Colonic mucosa (tissue), 4 donors: ENCODE measurements around the gene FAM72C. TPM values are rescaled to one million over a fixed set of nuclear protein-coding genes. Genes with fewer than 3 reads are reported as not detected.
A peak's percentile ranks its signal among the peaks of the same experiment; 100 is the strongest.
"Not testable (repeated sequence)": the region's sequence is repeated elsewhere in the genome, so short reads cannot be mapped to it uniquely, and the experiment has no call there.

Experiments used
- DNase-seq: peaks from one replicate; pipeline ENCODE4 v3.0.0-alpha.2; 2020
- H3K27ac ChIP-seq: fragments of 200-600 bp; one replicate; pipeline ENCODE4 v1.8.0; 2021
- H3K27me3 ChIP-seq: fragments of 200-600 bp; one replicate; pipeline ENCODE4 v1.8.0; 2021
- H3K36me3 ChIP-seq: fragments of 200-600 bp; one replicate; pipeline ENCODE4 v1.8.0; 2021
- H3K4me1 ChIP-seq: fragments of 200-600 bp; one replicate; pipeline ENCODE4 v1.8.0; 2021; ENCODE audit warnings: mild to moderate bottlenecking
- H3K4me3 ChIP-seq: fragments of 200-600 bp; one replicate; pipeline ENCODE4 v1.8.0; 2021
- H3K9ac ChIP-seq, 2 donors: one replicate each; pipeline ENCODE4 v1.7.0; 2013; ENCODE audit warnings: control low read depth in 2 of 2, low read depth in 2 of 2, low read length in 2 of 2
- H3K9me3 ChIP-seq: fragments of 200-600 bp; one replicate; pipeline ENCODE4 v1.8.0; 2021
- intact Hi-C: fragments of 100-400 bp; cut with DNase I; formaldehyde crosslinking; loops from one replicate; pipeline ENCODE4 v1.14.1; 2022
- total RNA-seq, 2 donors: library from RNA; stranded (reverse); fragmentation: NEBNext Ultra II Directional in 1 of 2; extraction: Animal tissue kit (Norgen Biotek cat#: 25700) in 1 of 2; gene quantifications; one replicate each; pipeline ENCODE4 v1.2.1, GENCODE V29; 2021
- donor health status: healthy.
- donor health status: DM: no; HTN: no; CAD: no.
- donor health status: DM: no; HTN: no; CAD: no.

Gene FAM72C
- total RNA-seq, 2 donors from 2014 or later: 0.37 to 2.8 TPM

- H3K27ac ChIP-seq, intact Hi-C loops, H3K9ac ChIP-seq, H3K27me3 ChIP-seq, H3K4me1 ChIP-seq, H3K36me3 ChIP-seq, DNase-seq, H3K4me3 ChIP-seq, H3K9me3 ChIP-seq: not testable (repeated sequence)
Observed at GRCh38 chr1:143955930-143956329, 15.9 kb downstream of the FAM72C start.

GRCh38 chr1:143952913-143953312, 18.9 kb downstream of the FAM72C start:
- H3K9ac ChIP-seq, H3K4me3 ChIP-seq, intact Hi-C loops, H3K9me3 ChIP-seq, H3K36me3 ChIP-seq, H3K27ac ChIP-seq, H3K4me1 ChIP-seq, DNase-seq, H3K27me3 ChIP-seq: not testable (repeated sequence)

- H3K4me3 ChIP-seq, H3K27me3 ChIP-seq, intact Hi-C loops: not testable (repeated sequence)
Observed at GRCh38 chr1:143951485-143952391, 20.0 kb downstream of the FAM72C start.

DNA sequence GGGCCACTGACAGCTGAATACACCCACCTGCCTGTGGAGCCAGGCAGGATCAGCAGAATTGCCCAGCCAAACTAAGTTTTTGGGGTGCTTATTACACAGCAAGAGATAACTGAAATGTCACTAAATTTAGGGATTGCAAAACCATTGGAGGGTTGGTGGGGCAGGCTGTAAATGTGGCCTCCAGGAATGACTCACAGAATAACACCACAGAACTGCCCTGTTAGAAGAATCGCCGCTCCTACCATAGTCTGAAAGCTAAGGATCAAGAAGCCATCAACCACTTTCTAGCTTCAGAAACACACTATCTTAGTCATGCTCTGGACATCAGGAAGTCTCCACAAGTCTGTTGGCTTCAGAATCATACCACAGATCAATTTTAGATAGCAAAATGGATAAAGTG, 24.0 kb downstream of the FAM72C start:
- H3K27ac ChIP-seq, H3K4me1 ChIP-seq, DNase-seq, H3K9ac ChIP-seq, intact Hi-C loops, H3K27me3 ChIP-seq, H3K9me3 ChIP-seq, H3K4me3 ChIP-seq, H3K36me3 ChIP-seq: not testable (repeated sequence)

More at GRCh38 chr1:143951485-143952391, 20.0 kb downstream of the FAM72C start:
- not testable (repeated sequence) for H3K9ac ChIP-seq, H3K36me3 ChIP-seq, DNase-seq, H3K9me3 ChIP-seq, H3K4me1 ChIP-seq, H3K27ac ChIP-seq

DNA sequence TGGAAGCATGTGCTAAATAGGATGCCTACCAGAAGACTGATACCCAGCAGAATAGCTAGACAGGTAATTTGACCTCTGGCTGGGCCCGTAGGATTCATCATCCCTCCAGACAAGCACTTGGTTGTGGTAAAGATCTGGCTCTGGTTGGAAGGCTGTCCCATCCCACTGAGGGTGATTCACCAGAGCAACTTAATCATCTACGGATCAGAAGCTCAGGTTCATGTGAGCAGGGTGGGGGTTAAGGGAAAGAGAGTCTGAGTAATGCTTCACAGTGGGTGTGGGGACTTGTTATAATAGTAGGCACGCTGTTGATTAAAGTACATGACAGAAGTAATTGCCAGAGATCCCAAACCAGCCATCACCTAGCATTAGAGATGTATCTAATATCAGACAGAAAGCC, 26.5 kb downstream of the FAM72C start:
- H3K27me3 ChIP-seq, H3K27ac ChIP-seq, H3K36me3 ChIP-seq, H3K4me3 ChIP-seq, intact Hi-C loops, DNase-seq, H3K9ac ChIP-seq, H3K9me3 ChIP-seq, H3K4me1 ChIP-seq: not testable (repeated sequence)

GRCh38 chr1:143944576-143945240, 27.1 kb downstream of the FAM72C start:
- H3K36me3 ChIP-seq, H3K4me1 ChIP-seq, H3K9ac ChIP-seq, H3K27me3 ChIP-seq, DNase-seq, H3K4me3 ChIP-seq, H3K9me3 ChIP-seq, intact Hi-C loops, H3K27ac ChIP-seq: not testable (repeated sequence)

- H3K27ac ChIP-seq, H3K36me3 ChIP-seq, H3K27me3 ChIP-seq, H3K4me1 ChIP-seq, DNase-seq, H3K9ac ChIP-seq, intact Hi-C loops, H3K4me3 ChIP-seq, H3K9me3 ChIP-seq: not testable (repeated sequence)
Observed at GRCh38 chr1:143943319-143943978, 28.3 kb downstream of the FAM72C start.

DNA sequence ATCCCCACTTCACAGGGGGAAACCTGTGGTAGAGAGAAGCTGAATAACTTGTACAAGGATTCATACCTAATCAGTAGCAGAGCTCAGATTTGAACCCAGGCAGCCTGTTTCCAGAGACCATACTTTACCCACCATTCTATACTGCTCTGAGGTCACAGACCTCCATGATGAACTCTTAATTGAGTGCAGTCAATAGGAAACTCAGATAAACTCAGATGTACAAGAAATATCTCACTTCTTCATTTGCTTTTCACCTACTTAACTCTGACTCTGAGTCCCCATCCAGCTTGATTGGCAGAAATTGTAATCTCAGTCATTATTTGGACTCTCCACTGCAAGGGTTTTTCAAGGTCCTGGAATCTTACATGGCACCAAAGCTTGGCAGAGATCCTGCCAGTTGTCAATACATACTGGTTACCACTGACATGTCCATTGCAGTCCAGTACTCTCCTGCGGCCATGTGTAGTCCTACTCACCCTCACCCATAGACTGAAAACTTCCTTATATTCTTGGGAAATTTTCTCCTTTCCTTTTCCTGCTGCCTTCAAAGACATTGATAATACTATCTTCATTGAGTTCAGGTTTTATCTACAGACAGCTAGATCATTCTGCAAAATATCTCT, 29.4 kb downstream of the FAM72C start:
- H3K27ac ChIP-seq, H3K36me3 ChIP-seq, H3K4me1 ChIP-seq, DNase-seq, intact Hi-C loops, H3K9ac ChIP-seq, H3K4me3 ChIP-seq, H3K27me3 ChIP-seq, H3K9me3 ChIP-seq: not testable (repeated sequence)

DNA sequence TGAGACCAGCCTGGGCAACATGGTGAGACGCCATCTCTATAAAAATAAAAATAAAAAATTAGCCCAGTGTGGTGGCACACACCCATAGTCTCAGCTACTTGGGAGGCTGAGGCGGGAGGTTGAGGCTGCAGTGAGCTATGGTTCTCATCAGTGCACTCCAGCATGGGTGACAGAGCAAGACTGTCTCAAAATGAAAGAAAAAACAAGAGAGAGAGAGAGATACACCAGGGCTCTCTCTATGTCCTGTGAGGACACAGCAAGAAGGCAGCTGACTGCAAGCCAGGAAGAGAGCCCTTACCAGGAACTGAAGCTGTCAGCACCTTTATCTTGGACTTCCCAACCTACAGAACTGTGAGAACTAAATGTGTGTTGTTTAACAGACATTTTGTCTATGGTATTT, 32.1 kb downstream of the FAM72C start:
- H3K27me3 ChIP-seq, H3K36me3 ChIP-seq, H3K4me3 ChIP-seq, H3K9me3 ChIP-seq, intact Hi-C loops, H3K9ac ChIP-seq, DNase-seq, H3K27ac ChIP-seq, H3K4me1 ChIP-seq: not testable (repeated sequence)

GRCh38 chr1:143938922-143939321, 32.9 kb downstream of the FAM72C start:
- intact Hi-C loops, H3K36me3 ChIP-seq, DNase-seq, H3K9ac ChIP-seq, H3K4me3 ChIP-seq, H3K27ac ChIP-seq, H3K4me1 ChIP-seq, H3K27me3 ChIP-seq, H3K9me3 ChIP-seq: not testable (repeated sequence)

- H3K4me1 ChIP-seq, H3K9me3 ChIP-seq, H3K9ac ChIP-seq, intact Hi-C loops, H3K36me3 ChIP-seq, H3K4me3 ChIP-seq, H3K27ac ChIP-seq, H3K27me3 ChIP-seq: not testable (repeated sequence)
- DNase-seq: peak; percentile 58
Observed at GRCh38 chr1:143936457-143937115, 35.2 kb downstream of the FAM72C start.

DNA sequence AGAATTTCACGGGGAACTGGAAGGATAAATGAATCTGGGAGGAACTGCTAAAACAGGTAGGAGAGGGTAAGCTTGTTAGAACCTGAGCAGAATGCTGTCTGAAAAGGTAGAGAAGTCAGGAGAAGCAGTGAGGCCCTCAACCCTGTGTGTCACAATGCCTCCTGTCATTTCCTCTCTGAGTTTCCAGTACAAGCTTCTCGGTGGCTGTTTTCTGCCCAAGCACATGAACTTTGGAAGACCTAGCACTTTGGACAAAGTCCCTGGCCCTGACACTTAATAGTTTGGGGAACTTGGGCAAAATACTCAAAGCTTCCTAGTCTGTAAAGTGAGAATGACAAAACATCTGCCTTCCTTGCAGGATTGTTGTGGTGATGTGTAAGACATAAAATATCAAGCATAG, 52.7 kb downstream of the FAM72C start:
- intact Hi-C loops: not testable (repeated sequence)

More for the DNA sequence above, 52.7 kb downstream of the FAM72C start:
- H3K27ac ChIP-seq, H3K27me3 ChIP-seq, H3K36me3 ChIP-seq, DNase-seq, H3K4me3 ChIP-seq, H3K4me1 ChIP-seq, H3K9ac ChIP-seq, H3K9me3 ChIP-seq: not testable (repeated sequence)
